NCI-H748 (cell line): ENCODE data around the gene PAPLN.

Experiments
- DNase-seq: peaks from one replicate; lab custom pipeline; 2025; ENCODE audit not compliant: unreplicated experiment; lab: John Stamatoyannopoulos, UW

PAPLN gene

DNA sequence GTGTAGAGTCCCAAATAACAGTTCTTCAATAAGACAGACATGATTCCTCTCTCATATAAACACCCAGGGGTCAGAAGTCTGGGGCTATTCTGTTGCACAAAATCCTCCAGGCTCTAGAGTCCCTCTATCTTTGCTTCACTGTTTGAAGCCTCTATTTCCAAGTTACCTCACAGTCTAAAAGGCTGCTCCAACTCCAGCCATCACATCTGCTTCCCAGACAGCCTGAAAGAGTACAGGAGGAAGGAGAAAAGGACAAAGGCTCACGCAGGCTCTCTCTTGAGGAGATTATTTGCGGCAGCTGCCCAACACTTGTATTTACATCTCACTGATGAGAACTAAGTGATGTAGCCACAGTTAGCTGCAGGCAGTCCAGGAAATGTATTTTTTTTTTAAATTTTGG, 6.4 kb downstream of the PAPLN start:
- no peak for DNase-seq

DNA sequence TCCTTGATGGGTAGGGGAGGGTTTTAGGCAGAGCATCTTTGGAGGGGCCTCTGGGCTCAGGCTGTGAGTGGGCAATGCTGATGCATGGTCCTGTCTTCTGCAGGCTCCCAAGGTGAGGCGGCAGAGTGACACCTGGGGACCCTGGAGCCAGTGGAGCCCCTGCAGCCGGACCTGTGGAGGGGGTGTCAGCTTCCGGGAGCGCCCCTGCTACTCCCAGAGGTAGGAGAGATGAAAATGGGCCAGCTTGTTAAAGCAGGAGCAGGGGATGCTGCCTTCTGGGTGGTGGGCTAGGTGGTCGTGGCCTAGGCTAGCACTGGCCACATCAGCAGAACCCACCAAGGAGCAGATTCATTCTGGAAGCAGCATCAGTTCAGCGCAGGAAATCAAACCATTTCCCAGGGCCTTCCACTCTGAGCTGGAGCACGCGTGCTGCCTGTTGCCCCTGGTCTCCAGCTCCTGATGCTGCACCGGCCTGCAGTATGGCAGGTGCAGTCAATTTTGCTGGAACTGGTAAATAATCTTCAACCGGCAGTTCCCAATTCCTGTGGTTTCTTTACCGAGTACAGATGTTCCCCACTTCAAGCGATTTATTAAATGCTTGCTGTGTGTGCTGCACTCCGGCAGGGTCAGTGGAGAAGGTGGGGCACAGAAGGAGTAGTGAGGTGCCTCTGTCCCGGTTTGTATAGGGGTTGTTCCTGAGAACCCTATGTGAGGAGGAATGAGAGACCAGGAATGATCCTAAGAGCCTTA, 7.4 kb downstream of the PAPLN start:
- DNase-seq = no peak

DNA sequence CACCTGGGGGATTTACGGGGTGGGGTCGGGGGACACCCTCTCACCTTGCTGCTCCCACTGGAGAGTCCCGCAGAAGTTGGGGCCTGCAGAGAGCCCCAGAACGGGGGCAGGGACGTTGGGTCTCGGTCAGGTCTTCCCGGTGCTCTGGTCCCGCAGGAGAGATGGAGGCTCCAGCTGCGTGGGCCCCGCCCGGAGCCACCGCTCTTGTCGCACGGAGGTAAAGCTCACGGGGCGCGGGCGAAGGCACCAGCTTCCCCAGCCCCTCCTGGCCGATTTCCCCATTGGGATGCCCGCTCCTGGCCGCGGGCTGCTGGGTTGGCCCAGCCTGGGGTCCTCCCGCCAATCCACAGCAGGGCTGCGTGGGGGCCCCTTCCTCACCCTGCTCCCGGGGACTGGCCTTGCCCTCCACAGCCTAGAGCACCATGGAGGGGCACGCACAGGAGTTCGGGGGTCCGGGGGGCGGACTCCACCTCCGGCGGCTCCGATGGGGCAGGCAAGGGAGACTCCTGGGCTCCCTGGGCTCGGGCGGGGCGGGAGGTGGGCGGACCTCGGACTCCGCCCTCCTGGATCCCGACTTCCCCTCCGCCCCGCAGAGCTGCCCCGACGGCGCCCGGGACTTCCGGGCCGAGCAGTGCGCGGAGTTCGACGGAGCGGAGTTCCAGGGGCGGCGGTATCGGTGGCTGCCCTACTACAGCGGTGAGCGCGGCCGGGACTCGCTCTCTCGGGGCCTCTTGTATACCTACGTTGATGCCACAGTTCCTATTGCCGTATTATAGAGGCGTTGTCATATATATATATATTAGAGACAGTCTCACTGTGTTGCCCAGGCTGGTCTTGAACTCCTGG, 8.4 kb downstream of the PAPLN start:
- DNase-seq = peak; percentile 73

GRCh38 chr14:73246387-73247150, 9.3 kb downstream of the PAPLN start:
- DNase-seq = no peak

- DNase-seq = no peak
Observed at GRCh38 chr14:73248108-73248868, 11.0 kb downstream of the PAPLN start.

DNA sequence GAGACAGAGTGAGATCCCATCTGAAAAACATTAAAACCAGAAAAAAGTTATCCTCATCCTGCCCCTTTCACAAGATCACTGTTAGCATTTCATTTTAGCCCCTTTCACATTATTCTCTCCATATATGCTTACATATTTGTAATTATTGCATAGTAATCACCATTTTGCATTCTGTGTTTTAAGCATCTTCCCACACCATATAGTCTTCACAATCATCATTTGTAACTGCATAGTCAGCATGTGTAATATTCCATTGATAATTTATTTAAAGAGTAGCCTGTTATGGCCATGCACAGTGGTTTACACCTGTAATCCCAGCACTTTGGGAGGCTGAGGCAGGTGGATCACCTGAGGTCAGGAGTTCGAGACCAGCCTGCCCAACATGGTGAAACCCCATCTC, 11.8 kb downstream of the PAPLN start:
- no peak for DNase-seq

GRCh38 chr14:73249564-73250316, 12.4 kb downstream of the PAPLN start:
- no peak for DNase-seq

GRCh38 chr14:73250317-73250713, 13.0 kb downstream of the PAPLN start:
- DNase-seq = no peak

DNA sequence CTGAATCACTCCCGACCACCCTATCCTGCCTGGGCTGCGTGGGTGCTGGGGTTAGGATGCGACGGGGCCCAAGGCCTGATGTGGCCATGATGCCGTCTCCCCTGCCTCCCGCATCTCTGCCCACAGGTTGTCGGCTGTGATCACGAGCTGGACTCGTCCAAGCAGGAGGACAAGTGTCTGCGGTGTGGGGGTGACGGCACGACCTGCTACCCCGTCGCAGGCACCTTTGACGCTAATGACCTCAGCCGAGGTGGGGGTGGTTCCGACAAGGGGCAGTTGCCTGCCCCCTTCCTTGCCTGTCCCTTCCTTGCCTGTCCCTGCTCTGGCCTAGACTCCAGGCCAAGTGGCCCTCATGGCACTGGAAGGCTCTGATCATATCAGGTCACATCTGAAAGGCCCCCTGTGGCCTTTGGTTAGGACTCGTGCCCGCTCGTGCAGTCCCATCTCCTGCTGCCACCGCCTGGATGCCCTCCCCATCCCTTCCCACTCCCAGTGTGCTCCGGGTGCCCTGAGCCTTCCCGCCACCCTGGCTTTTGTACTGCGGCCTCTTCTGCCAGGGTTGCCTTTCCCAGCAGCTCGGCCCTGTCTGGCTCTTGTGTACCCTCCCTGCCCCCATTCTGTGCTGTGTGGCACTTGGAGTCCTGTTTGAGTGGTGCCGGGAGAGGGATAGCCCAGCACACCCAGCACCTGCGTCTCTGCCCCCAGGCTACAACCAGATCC, 13.6 kb downstream of the PAPLN start:
- DNase-seq = no peak

GRCh38 chr14:73251516-73252215, 14.4 kb downstream of the PAPLN start:
- DNase-seq = no peak

GRCh38 chr14:73252491-73253322, 15.4 kb downstream of the PAPLN start:
- DNase-seq = no peak

- DNase-seq = no peak
Observed at GRCh38 chr14:73253323-73253610, 16.0 kb downstream of the PAPLN start.

GRCh38 chr14:73253721-73254120, 16.4 kb downstream of the PAPLN start:
- no peak for DNase-seq

GRCh38 chr14:73254247-73255004, 17.1 kb downstream of the PAPLN start:
- no peak for DNase-seq

DNA sequence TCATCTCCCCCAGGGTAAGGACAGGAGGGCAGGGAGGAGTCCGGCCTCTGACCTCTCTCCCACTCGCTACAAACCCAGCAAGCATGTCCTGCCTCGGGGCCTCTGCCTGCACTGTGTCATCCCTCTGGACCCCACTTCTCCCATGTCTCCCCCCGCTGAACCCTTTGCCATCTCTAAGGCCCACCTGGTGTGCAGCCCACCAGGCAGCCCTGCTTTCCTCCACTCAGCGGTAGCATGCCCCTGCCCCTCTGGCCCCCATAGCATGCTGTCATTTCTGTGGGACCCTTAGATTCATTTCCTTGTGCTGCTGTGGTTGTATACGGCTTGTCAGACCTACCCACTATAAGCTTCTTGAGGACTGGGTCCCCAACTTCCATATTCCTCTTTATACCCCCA, 17.7 kb downstream of the PAPLN start:
- DNase-seq = no peak

DNA sequence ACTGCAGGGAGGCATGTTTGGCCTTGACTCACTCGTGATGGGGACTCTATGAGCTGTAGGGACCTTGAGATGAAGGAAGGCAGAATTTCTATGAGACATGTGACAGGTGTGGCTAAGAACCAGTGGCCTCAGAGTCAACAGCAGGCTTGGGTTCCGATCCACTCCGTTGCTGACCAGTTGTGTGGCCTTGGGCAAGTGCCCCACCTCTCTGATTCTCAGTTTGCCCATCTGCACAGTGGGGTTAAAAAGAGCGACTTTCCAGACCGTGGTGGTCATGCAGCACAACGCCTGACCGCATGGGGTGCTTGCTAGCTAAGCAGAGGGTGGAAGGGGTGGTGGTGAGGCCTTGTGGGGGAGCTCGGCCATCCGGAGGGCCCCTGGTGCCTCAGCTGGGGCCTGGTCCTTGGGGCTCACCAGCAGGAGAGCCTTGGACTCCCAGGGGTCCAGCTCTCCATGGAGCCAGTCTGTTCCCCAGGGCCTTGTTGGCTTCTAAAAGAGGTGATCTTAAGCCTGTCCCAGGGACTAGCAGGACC, 18.5 kb downstream of the PAPLN start:
- DNase-seq = no peak

GRCh38 chr14:73258076-73258475, 20.8 kb downstream of the PAPLN start:
- no peak for DNase-seq
